HCT116 (cell line): Measurements from ENCODE around the gene MED15. TPM values are rescaled to one million over a fixed set of nuclear protein-coding genes. Genes with fewer than 3 reads are reported as not detected.

Experiments used
- ATAC-seq: fragments of 200-7000 bp; cut with Tn5 transposase; 2 replicates; pipeline ENCODE4 v1.9.1; 2020; ENCODE audit warnings: mild to moderate bottlenecking, moderate library complexity
- BruUV-seq: library from RNA; stranded (reverse); fragments of 400-500 nt; replicated peaks from 2 replicates; lab custom pipeline; 2021; lab: Mats Ljungman, UMichigan
- CTCF ChIA-PET: fragments of 300-600 bp; sonication (Branson Sonifier 250); formaldehyde crosslinking; loops from one replicate; lab custom pipeline; 2021; ENCODE audit warnings: antibody characterized with exemption; lab: Charles Lee
- POLR2A ChIA-PET: fragments of 300-600, 350-600 bp; sonication (Branson Sonifier 250); formaldehyde crosslinking; loops from one replicate; lab custom pipeline; 2021; ENCODE audit warnings: antibody characterized with exemption; lab: Charles Lee
- RAD21 ChIA-PET, 2 experiments: fragments of 300-600 bp; sonication (Branson Sonifier 250); formaldehyde crosslinking; loops; one replicate each; lab custom pipeline; 2023; ENCODE audit warnings: low total read pairs in 2 of 2; ENCODE audit not compliant: uncharacterized antibody in 2 of 2, unreplicated experiment in 2 of 2, low non-redundant PET in 1 of 2; lab: Charles Lee
- DNase-seq: peaks from one replicate; pipeline ENCODE4 v3.0.0-alpha.2; 2010; ENCODE audit warnings: low read depth, low spot score
- H2AFZ ChIP-seq: fragments of 200-600 bp; shearing (Covaris generic), sonication (generic); 2 replicates; pipeline ENCODE4 v1.6.1; 2017; ENCODE audit warnings: low read depth, mixed run types, mixed read lengths, antibody characterized with exemption, low read length; ENCODE audit not compliant: poor library complexity, severe bottlenecking
- H3K27ac ChIP-seq: 2 replicates; pipeline ENCODE4 v1.5.1; 2012; ENCODE audit warnings: low read depth, low read length
- H3K27me3 ChIP-seq: fragments of 200-600 bp; sonication (generic); 2 replicates; pipeline ENCODE4 v1.6.1; 2016; ENCODE audit warnings: mixed run types, low read length, mixed read lengths; ENCODE audit not compliant: insufficient read depth
- H3K36me3 ChIP-seq, 2 experiments: fragments of 200-500 bp in 1 of 2; fragments of 200-600 bp in 1 of 2; sonication (Bioruptor generic) in 1 of 2; sonication (generic) in 1 of 2; 2 replicates each; pipeline versions ENCODE4 v1.5.1 to v1.6.1; 2014 to 2016; ENCODE audit warnings: low read length in 2 of 2, inconsistent platforms in 1 of 2, mixed read lengths in 1 of 2, mixed run types in 1 of 2; ENCODE audit not compliant: insufficient read depth in 2 of 2, control insufficient read depth in 1 of 2
- H3K4me1 ChIP-seq, 2 experiments: fragments of 200-600 bp in 1 of 2; sonication (generic) in 1 of 2; 2 replicates each; pipeline versions ENCODE4 v1.5.1 to v1.6.1; 2012 to 2017; ENCODE audit warnings: low read length in 2 of 2, inconsistent platforms in 1 of 2, mild to moderate bottlenecking in 1 of 2, mixed read lengths in 1 of 2, mixed run types in 1 of 2, moderate library complexity in 1 of 2; ENCODE audit not compliant: insufficient read depth in 2 of 2, control insufficient read depth in 1 of 2
- H3K4me2 ChIP-seq: fragments of 200-600 bp; sonication (generic); 2 replicates; pipeline ENCODE4 v1.6.1; 2017; ENCODE audit warnings: mixed run types, low read length, mixed read lengths
- H3K4me3 ChIP-seq, 2 experiments: fragments of 200-600 bp in 1 of 2; sonication (generic) in 1 of 2; replicated peaks in 1 of 2; 2 replicates each; pipeline ENCODE4 v1.5.1; 2011 to 2016; ENCODE audit warnings: low read length in 2 of 2, control low read depth in 1 of 2, low read depth in 1 of 2, mild to moderate bottlenecking in 1 of 2, mixed read lengths in 1 of 2, mixed run types in 1 of 2
- H3K79me2 ChIP-seq: fragments of 200-600 bp; sonication (generic); 2 replicates; pipeline ENCODE4 v1.6.1; 2017; ENCODE audit warnings: mild to moderate bottlenecking, mixed run types, low read length, moderate library complexity, mixed read lengths; ENCODE audit not compliant: insufficient read depth
- H3K9ac ChIP-seq: fragments of 200-600 bp; sonication (generic); 2 replicates; pipeline ENCODE4 v1.6.1; 2016; ENCODE audit warnings: low read length, mixed read lengths
- H3K9me2 ChIP-seq: fragments of 200-600 bp; sonication (generic), shearing (Covaris generic); 2 replicates; pipeline ENCODE4 v1.6.1; 2017; ENCODE audit warnings: mixed run types, mild to moderate bottlenecking, moderate library complexity; ENCODE audit not compliant: insufficient read depth
- H3K9me3 ChIP-seq, 2 experiments: fragments of 200-500 bp in 1 of 2; fragments of 200-600 bp in 1 of 2; sonication (Bioruptor generic) in 1 of 2; sonication (generic) in 1 of 2; 2 replicates each; pipeline ENCODE4 v1.6.1; 2014 to 2017; ENCODE audit warnings: low read length in 2 of 2, mixed read lengths in 2 of 2, inconsistent platforms in 1 of 2, low read depth in 1 of 2, mild to moderate bottlenecking in 1 of 2, mixed run types in 1 of 2, moderate library complexity in 1 of 2; ENCODE audit not compliant: control insufficient read depth in 1 of 2, insufficient read depth in 1 of 2
- H4K20me1 ChIP-seq: fragments of 200-600 bp; sonication (generic), shearing (Covaris generic); 2 replicates; pipeline ENCODE4 v1.6.1; 2017; ENCODE audit warnings: mixed run types, mild to moderate bottlenecking, moderate library complexity; ENCODE audit not compliant: insufficient read depth
- EZH2 ChIP-seq: fragments of 200-600 bp; sonication (generic); IDR thresholded peaks from 2 replicates; pipeline ENCODE4 v1.6.1; 2017; ENCODE audit warnings: antibody characterized with exemption, mixed run types
- EZH2phosphoT487 ChIP-seq: fragments of 200-600 bp; IDR thresholded peaks from 2 replicates; pipeline ENCODE4 v1.6.1; 2018; ENCODE audit warnings: antibody characterized with exemption, borderline replicate concordance
- MAX ChIP-seq: IDR thresholded peaks from 2 replicates; pipeline ENCODE4 v1.6.1; 2012
- RAD21 ChIP-seq: IDR thresholded peaks from 2 replicates; pipeline ENCODE4 v1.6.1; 2012; ENCODE audit warnings: low read depth, mild to moderate bottlenecking
- intact Hi-C: fragments of 100-400 bp; cut with micrococcal nuclease; formaldehyde crosslinking; loops from 2 replicates; pipeline ENCODE4 v1.10.0; 2022
- total RNA-seq: library from RNA; stranded (reverse); gene quantifications from one replicate; pipeline ENCODE4 v1.2.1, GENCODE V29; 2021; ENCODE audit not compliant: unreplicated experiment
- TF ChIP-seq, protein P1 (sequence below), 3 experiments: fragments of 200-600 bp in 1 of 3; sonication (generic) in 1 of 3; IDR thresholded peaks in 2 of 3; conservative IDR thresholded peaks in 1 of 3; 2 replicates each; pipeline ENCODE4 v1.5.1; 2012 to 2017; ENCODE audit warnings: low read depth in 2 of 3, low read length in 2 of 3, antibody characterized with exemption in 1 of 3, borderline replicate concordance in 1 of 3, control low read depth in 1 of 3, mild to moderate bottlenecking in 1 of 3, mixed read lengths in 1 of 3, mixed run types in 1 of 3, moderate library complexity in 1 of 3; ENCODE audit not compliant: insufficient read depth in 1 of 3

MED15 gene
- total RNA-seq, 1 experiment from 2014 or later = 81.3 TPM

DNA sequence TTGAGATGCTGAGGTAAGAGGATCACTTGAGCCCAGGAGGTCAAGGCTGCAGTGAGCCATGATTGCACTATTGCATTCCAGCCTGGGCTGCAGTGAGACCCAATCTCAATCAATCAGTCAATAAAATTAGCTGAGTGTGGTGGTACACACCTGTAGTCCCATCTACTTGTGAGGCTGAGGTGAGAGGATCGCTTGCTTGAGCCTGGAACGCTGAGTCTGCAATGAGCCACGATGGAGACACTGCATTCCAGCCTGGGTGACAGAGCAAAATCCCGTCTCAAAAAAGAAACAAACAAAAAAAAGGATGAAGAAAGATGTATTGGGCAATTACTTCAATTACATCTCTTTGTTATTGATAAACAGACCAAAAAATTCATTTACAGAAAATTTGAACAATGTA is 54.5 kb downstream of the MED15 start:
- no peaks in the 10 kb centered on the region for H3K9me2 ChIP-seq
- peaks cover 12 to 26% of the 10 kb centered on the region in 2 experiments for H3K36me3 ChIP-seq
- POLR2A ChIA-PET = no interaction called here
- intact Hi-C loops = loop anchor here (5.0 kb wide), 1 partner anchor 135 kb away; no protein-coding TSS in a partner anchor
- H4K20me1 ChIP-seq = peaks cover under 1% of the 10 kb centered on the region; the same call in 1 of the 2 replicates
- no TSS peak for BruUV-seq
- RAD21 ChIA-PET = no interaction called here
- H3K4me3 ChIP-seq = no peak overlapping the region
- H3K4me1 ChIP-seq = peaks cover 6 to 17% of the 10 kb centered on the region in 2 experiments; a peak in 3 of 4 replicates
- H3K79me2 ChIP-seq = peaks cover 16% of the 10 kb centered on the region
- H3K4me2 ChIP-seq = no peak overlapping the region
- ATAC-seq (no peak), DNase-seq (no peak)
- H3K9me3 ChIP-seq = no peaks in the 10 kb centered on the region
- H3K27ac ChIP-seq = no peak overlapping the region
- H2AFZ ChIP-seq = no peak overlapping the region
- CTCF ChIA-PET = interaction anchor here (1.2 kb wide), 1 partner anchor 180 kb away, joined by 3 read pairs; no protein-coding TSS in a partner anchor
- H3K9ac ChIP-seq = no peak overlapping the region
- no peak for TF ChIP-seq EZH2
- no peak for TF ChIP-seq MAX
- TF ChIP-seq, all 23 proteins: peak for 0
- no peaks in the 10 kb centered on the region for H3K27me3 ChIP-seq

GRCh38 chr22:20562607-20563465 is 55.4 kb downstream of the MED15 start:
- Histone ChIP-seq H3K36me3 (peaks cover 12 to 35% of the 10 kb centered on the region in 2 experiments), H3K9me2 (no peaks in the 10 kb centered on the region), H3K27ac (no peak overlapping the region), H3K9ac (no peak overlapping the region), H4K20me1 (no peaks in the 10 kb centered on the region), H3K4me3 (no peak overlapping the region), H3K4me2 (no peak overlapping the region), H3K27me3 (no peaks in the 10 kb centered on the region), H3K79me2 (peaks cover 8% of the 10 kb centered on the region; the same call in 1 of the 2 replicates), H2AFZ (no peak overlapping the region), H3K9me3 (no peaks in the 10 kb centered on the region), H3K4me1 (peaks cover 16 to 27% of the 10 kb centered on the region in 2 experiments)
- no peak for TF ChIP-seq EZH2phosphoT487
- no peak for TF ChIP-seq RAD21
- no peak for TF ChIP-seq EZH2
- TF ChIP-seq, protein P1, sequence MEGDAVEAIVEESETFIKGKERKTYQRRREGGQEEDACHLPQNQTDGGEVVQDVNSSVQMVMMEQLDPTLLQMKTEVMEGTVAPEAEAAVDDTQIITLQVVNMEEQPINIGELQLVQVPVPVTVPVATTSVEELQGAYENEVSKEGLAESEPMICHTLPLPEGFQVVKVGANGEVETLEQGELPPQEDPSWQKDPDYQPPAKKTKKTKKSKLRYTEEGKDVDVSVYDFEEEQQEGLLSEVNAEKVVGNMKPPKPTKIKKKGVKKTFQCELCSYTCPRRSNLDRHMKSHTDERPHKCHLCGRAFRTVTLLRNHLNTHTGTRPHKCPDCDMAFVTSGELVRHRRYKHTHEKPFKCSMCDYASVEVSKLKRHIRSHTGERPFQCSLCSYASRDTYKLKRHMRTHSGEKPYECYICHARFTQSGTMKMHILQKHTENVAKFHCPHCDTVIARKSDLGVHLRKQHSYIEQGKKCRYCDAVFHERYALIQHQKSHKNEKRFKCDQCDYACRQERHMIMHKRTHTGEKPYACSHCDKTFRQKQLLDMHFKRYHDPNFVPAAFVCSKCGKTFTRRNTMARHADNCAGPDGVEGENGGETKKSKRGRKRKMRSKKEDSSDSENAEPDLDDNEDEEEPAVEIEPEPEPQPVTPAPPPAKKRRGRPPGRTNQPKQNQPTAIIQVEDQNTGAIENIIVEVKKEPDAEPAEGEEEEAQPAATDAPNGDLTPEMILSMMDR (IDR thresholded peaks at IDR 0.05 in 2 of 3, conservative IDR thresholded peaks at IDR 0.05 in 1 of 3; ENCODE audit: borderline replicate concordance in 1 of 3, insufficient read depth in 1 of 3, low read depth in 2 of 3, low read length in 2 of 3) = no peak
- no peak for ATAC-seq
- intact Hi-C loops = loop anchor here (5.0 kb wide), 1 partner anchor 134 kb away; no protein-coding TSS in a partner anchor
- no peak for DNase-seq
- ChIA-PET POLR2A (no interaction called here), CTCF (interaction anchor here (1.2 kb wide), 1 partner anchor 179 kb away, joined by 3 read pairs; no protein-coding TSS in a partner anchor), RAD21 (no interaction called here)
- BruUV-seq = no TSS peak
